GM12801 (cell line): ENCODE measurements around the gene ZMIZ1.

Experiments
- TF ChIP-seq, protein P1 (sequence below): IDR thresholded peaks from one replicate; pipeline ENCODE4 v1.5.1; 2011; ENCODE audit warnings: control low read depth; ENCODE audit not compliant: insufficient read length; ENCODE audit errors: extremely low read depth

The ZMIZ1 gene

DNA sequence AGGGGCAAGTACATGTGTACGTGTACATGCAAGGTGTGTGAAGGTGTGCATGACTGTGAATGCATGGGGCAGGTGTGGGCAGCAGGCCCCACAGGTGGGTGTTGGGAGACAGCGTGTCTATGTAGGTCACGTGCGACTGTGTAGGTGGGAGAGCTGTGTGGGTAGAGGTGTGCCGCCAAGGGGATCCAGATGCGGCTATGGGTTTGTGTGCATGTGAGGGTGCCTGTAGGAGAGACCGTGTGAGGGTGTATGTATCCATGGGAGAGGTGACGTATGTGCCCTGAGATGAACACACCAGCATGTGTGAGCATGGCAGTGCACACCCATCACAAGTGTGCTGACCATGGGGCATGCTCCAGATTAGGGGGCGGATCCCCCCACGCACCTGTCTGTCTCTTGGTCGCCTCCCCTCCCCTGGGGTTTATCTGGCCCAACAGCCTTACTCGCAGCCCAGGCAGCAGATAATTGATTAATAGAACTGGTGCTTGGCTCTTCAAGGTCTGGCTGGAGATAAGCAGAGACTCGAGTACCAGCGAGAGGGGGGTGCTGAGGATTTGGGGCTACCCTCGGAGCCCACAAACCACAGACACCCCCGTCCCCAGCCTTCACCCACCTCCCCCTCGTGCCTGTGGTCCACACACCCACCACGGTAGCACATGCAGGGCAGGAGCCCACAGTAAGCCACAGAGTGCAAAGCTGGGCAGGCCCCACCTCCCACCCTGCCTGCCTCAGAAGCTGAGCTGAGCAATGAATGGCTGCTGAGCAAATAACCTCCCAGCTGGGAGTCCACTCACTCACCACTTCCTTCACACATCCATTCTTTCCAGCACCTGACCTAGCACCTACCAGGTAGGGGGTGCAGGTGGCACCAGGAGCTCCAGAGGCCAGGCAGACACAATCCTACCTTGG is 41.4 kb upstream of the ZMIZ1 start:
- TF ChIP-seq, protein P1, sequence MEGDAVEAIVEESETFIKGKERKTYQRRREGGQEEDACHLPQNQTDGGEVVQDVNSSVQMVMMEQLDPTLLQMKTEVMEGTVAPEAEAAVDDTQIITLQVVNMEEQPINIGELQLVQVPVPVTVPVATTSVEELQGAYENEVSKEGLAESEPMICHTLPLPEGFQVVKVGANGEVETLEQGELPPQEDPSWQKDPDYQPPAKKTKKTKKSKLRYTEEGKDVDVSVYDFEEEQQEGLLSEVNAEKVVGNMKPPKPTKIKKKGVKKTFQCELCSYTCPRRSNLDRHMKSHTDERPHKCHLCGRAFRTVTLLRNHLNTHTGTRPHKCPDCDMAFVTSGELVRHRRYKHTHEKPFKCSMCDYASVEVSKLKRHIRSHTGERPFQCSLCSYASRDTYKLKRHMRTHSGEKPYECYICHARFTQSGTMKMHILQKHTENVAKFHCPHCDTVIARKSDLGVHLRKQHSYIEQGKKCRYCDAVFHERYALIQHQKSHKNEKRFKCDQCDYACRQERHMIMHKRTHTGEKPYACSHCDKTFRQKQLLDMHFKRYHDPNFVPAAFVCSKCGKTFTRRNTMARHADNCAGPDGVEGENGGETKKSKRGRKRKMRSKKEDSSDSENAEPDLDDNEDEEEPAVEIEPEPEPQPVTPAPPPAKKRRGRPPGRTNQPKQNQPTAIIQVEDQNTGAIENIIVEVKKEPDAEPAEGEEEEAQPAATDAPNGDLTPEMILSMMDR: no peak

DNA sequence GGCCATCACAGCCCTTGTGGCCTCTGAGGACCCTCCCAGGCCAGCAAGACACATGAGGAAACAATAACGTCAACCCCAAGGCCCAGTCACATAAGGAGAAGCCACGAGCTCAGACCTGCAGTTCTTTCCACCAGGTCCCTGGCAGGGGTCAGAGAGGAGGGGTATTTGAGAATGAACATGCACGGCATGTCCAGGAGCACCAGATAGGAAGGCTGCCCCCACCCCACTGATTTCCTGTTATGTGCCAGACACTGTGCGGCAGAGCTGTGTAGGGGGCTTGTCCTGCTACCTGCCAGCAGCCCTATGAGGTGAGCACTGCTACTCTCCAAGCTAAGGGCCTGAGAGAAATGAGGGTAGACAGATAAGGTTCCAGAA is 40.7 kb upstream of the ZMIZ1 start:
- TF ChIP-seq, protein P1: no peak

DNA sequence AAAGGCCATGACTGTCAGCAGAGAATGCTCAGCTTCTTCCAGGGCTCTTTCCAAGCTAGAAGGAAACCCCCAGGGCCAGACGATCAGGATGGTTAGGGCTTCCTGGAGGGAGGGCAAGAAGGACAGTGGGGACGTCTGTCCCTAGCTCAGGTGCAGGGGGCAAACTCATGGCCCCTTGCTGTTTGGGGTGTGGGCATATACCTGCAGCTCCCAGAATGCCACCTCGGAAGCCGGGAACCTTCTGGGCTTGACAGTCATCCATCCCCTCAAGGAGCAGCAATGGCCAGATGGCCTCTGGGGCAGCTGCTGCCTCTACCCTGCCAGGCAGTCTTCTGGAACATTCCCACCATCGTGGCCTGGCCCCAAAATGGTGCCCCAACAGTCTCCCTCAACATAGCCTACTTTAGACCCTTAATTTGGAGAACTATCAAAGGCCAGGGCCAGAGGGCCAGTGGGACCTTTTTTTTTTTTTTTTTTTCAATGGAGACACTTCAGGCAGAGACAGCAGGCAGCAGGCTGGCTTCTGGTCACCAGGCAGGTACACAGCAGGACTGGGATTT is 40.2 kb upstream of the ZMIZ1 start:
- TF ChIP-seq, protein P1: no peak

DNA sequence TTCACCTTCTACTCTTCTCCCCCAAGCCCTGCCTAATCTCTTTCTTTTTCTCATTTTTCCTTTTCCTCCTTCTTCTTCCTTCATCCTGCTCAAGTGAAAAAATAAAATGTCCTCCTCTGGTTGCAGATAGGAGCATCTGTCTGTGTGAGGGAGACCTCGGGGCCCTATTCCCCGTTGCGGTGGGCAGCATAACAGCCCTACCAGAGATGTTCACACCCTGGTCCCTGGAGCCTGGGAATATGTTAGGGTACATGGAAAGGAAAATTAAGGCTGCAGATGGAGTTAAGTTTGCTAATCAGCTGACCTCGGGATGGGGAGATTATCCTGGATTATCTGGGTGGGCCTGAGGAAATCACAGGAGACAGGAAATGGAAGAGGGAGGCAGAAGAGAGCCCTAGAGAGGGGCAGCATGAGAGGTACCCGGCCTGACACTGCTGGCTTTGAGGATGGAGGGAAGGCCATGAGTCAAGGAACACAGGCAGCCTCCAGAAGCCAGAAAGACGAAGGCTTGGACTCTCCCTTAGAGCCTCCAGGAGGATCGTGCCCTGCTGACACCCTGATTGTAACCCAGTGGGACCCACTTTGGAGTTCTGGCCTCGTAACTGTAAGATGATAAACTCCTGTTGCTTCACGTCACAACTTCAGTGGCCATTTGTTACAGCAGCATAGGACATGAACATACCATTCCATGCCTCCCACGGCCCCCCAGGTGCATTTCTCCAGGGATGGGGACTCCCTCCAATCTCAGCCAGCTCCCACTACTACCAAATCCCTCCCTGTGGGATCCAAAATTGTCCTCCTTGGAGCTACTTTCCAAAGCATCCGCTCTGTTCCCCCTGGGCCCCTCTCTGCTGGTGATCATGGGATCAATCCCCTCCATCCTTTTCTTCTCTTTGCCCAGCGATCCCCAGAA is 39.0 kb upstream of the ZMIZ1 start:
- TF ChIP-seq, protein P1: no peak

DNA sequence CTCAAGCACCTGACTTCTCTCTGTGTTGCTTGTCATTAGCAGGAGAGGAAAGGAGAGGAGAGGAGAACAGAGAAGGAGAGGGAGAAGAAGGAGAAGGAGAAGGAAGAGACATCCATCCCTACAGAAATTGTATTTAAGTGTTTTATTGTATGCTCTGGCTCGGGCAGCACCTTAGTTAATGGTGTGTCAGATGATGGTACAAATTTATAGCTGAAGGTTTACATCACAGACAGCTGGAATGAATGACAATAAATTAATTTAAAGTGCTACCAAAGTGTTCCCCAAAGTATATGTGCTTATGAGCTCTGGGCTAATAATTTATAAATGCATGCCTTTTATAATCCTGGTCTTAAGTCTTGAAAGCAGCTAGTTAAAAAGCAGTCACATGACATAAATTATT is 38.1 kb upstream of the ZMIZ1 start:
- TF ChIP-seq, protein P1: no peak

DNA sequence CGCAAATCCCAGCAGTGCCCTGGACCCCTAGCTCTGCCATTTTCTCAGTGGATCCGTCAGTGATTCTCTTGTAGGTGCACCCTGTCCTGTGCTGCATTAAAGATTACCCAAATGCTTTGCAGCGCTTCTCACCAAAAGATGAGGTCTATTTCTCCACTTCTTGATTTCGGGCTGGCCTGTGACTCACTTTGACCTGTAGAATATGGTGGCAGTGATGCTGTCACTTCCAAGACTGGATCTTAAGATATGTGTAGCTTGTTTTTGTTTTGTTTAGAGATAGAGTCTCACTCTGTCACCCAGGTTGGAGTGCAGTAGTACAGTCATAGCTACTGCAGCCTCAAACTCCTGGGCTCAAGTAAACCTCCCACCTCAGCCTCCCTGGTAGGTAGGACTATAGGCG is 37.0 kb upstream of the ZMIZ1 start:
- TF ChIP-seq, protein P1: no peak

- TF ChIP-seq, protein P1: no peak
These were observed 34.4 kb upstream of the ZMIZ1 start for GRCh38 chr10:79034271-79034876.
